Fibroblast of skin of right quadriceps (primary cell): ENCODE measurements around the gene SPCS3.
"Not testable (repeated sequence)": the region's sequence is repeated elsewhere in the genome, so short reads cannot be mapped to it uniquely, and the experiment has no call there.

ENCODE experiments used
- DNase-seq: peaks from one replicate; pipeline ENCODE4 v3.0.0-alpha.2; 2013

SPCS3 gene

GRCh38 chr4:176306837-176307665, 12.7 kb upstream of the SPCS3 start:
- DNase-seq, result no peak

DNA sequence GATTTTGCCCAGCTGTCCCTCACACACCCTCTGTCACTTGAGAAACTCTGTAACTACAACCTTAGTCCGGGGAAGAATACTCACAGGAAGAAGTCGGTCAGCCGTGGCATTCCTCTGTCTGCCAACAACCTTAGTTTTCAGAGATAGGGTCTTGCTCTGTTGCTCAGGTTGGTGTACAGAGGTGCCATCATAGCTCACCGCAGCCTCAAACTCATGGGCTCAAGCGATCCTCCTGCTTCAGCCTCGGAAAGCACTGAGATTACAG, 12.2 kb upstream of the SPCS3 start:
- DNase-seq, result no peak

DNA sequence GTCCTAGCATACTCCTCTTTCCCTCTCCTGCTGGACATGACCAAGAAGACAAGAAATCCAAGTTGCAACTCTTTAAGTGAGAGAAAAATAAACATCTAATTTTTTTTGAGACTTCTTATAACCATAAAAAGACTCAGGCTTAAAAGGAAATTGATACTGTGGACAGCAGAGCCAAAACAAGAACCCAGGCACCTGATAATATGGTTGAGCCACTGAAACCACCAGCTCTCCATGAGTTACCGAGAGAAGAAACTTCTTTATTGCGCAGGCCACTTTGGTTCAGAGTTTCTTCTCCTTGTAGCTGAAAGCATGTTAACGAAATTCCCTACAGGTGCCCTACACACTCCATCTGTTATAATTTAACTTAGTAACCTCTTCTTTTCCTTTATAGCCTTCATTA, 11.3 kb upstream of the SPCS3 start:
- no peak for DNase-seq

- no peak for DNase-seq
Observed at GRCh38 chr4:176309046-176309445, 10.7 kb upstream of the SPCS3 start.

DNA sequence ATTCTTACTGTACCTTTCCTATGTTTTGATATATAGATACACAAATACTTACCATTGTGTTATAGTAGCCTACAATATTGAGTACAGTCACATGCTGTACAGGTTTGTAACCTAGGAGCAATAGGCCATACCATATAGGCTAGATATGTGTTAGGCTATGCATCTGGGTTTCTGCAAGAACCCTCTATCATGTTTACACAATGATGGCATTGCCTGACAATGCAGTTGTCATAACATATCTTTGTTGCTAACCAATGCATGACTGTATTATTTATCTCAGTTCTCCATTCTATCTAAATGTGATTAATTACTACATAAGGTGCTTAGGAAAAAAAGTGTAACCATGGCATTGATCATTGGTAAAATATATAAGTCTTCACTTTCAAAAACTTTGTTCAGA, 10.0 kb upstream of the SPCS3 start:
- peak; percentile 15 for DNase-seq

DNA sequence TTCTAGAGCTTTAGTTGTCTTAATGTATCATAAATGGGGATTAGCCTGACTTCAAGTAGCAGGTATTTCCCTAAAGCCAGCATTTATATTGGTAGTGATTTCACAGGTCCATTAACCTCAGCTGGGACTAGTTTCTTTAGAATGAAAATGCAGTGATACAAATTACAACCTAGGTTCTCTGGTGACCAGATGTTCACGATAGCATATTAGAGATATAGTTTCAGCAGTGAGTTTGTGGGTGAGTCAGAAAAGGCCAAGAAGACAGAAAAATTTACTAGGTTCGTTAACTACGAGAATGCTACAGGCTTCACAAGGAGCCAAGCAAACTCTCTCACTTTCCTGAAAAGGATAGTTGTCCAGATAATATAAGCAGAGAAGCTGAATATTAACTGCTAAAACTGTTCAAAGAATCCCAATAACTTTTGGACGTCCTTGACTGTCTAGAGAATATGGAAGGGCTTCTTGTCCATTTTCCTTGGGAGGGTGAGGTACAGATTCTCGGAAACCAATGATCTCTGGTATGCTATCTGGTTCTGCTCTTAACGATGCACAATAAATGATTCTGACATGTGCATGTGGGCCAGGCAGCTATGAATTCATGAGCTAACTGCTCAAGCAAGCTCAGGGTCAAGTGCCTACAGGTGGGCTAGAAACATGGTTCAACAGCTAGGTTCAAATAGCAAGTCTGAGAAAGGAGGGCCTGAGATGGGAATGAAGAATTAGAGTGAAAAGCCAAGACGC, 6.0 kb upstream of the SPCS3 start:
- DNase-seq, result peak; percentile 60

DNA sequence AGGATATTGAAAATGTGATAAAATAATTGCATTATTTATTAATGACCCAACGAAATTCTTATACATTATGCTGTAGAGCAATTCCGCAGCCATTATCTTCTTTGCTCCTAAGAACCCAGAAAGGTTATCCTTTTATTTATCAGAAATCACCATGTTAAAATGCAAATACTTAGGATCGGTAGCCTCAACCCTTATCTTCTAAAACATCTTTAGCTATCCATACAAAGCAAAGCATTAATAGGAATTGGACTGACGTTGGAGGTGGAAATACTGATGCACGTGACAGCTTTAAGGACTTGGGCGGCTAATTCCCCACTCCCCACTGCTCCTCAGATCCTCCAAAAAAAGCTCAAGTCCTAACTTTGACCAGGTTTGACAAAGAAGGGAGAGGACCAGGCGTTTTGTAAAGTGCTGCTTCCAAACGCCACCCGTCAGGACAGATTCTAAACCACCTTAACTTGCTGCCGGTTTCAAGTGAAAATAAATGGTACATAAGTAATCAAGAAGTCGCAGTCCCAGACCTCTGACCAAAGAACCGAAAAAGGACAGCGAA, 539 bp upstream of the SPCS3 start:
- DNase-seq, result no peak

GRCh38 chr4:176320340-176320975, 692 bp downstream of the SPCS3 start:
- DNase-seq, result peak; percentile 85

- no peak for DNase-seq
Observed at GRCh38 chr4:176320976-176321361, 1.2 kb downstream of the SPCS3 start.

DNA sequence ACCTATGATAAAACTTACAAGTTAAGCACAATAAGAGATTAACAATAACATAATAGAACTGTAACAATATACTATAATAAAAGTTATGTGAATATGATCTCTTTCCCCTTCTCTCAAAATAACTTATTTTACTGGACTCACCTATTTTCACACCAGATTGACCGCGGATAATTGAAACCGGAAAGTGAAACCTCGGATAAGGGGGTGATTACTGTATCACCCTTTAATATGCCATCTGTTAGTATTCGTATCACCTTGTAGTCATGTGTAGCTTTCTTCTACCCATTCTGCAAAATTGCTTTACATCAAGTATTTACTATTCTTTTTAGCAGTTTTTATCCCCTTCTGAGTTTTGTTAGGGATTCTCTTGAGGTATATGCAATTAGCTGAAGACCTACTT, 1.8 kb downstream of the SPCS3 start:
- DNase-seq, result no peak

DNA sequence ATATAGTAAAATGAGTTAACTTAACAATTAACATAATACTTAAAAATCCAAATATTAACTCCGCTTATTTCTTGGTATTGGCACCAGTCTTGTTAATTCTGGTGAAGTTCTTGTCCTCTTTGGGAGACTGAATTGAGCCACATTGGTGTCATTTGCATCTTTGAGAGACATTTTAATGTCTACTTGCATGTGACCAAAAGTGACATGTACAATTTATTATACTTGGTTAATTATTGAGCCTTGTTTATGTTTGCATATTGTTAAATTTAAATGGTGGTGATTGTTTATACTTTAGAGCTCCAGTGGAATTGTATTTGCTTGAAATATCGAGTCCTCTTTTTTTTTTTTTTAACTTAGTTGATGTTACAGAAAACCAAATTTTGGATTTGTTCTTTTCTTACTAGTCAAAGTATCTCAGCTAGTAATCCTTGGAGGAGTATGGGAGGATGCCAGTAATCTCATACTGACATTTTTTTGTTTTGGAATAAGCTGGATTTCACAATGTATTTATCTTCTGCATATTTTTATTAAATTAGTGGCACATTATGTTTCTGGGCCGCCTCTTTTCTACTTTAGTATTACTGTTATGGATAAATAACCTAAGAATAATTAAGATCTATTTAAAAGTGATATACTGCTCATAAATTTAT, 3.9 kb downstream of the SPCS3 start:
- no peak for DNase-seq

GRCh38 chr4:176324876-176325275, 5.1 kb downstream of the SPCS3 start:
- not testable (repeated sequence) for DNase-seq

GRCh38 chr4:176333076-176333475, 13.3 kb downstream of the SPCS3 start:
- DNase-seq, result no peak

DNA sequence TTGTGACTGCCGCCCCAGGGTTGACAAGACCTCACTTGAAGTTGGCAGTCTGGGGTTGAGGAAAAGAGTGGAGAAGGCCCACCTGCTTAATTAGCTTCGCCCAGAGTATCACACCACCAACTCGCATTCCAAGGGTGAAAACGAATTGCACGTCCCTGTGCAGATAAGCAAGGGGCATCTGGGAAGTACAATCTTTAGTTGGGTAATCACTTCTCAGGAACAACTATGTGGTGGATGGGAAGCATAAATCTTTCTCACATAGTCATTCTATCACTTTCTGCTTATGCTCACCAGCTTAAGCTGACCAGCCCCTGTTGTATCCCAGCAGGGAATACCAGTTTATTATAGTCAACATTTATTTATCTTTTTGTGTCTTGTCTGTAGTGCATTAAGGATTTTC, 14.3 kb downstream of the SPCS3 start:
- DNase-seq, result no peak

GRCh38 chr4:176335421-176335820, 15.7 kb downstream of the SPCS3 start:
- DNase-seq, result peak; percentile 71

DNA sequence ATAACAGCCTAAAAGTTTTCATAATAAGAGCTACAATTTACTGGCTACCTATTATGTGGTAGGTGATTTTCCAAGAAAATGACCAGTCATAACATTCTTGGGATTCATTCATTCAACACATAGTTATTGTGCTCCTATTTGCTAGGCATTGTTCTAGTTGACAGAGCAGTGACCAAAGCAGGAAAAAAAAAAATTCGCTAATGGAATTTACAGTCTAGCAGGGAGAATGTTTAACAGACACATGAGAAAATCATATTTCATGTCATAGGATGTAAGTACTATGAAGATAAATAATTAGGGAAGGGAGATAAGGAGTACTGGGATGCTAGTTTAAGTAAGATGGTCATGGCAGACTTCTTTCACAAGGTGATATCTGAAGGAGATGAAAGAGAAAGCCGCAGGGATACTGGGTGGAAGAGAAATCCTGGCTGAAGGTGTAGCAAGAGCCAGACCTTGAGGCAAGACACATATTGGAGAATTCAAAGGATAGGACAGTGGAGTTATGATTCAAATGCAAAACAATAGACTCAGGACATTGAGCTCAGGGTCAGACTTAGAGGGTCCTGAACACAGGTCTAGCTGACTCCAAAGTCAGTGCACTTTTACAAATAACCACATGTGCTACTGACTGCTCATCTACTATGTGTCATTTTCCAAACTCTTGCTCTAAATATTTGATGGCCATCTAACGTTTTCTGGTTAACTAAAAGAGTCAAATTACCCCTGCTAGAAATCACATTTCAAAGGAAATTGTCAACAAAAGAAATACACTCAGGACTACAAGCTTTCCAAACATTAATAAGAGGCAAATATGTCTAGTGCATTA, 20.4 kb downstream of the SPCS3 start:
- no peak for DNase-seq

DNA sequence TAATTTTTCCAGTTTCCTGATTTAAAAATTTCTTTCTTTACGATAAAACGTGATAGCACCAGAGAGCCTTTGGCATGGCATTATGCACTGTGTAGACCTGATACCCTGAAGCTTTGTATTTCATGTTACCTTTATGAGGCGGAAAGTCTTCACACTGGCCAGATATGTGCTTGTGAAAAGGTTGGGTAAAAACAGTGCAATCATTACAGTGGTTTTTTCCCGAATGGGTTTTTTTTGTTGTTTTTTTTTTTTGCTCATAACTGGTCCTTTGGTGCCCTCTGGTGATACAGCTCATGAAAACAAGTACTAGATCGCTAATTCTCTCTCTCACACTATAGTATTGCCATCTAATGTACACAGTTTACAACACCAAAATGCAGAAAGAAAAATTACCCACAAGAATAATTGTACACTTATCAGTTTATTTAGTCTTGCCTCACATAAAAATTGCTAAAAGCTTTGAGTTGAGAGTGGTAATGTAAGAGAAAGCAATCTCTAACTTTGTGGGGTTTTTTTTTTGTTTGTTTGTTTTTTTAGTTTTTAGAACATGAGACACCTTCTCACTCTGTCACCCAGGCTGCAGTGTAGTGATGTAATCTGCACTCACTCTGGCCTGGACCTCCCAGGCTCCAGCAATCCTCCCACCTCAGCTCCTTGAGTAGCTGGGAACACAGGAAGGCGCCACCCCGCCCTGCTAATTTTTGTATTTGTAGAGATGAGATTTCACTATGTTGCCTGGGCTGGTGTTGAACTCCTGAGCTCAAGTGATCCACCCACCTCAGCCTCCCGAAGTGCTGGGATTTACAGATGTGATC, 21.3 kb downstream of the SPCS3 start:
- peak; percentile 62 for DNase-seq

- no peak for DNase-seq
Observed at GRCh38 chr4:176342384-176342783, 22.6 kb downstream of the SPCS3 start.

DNA sequence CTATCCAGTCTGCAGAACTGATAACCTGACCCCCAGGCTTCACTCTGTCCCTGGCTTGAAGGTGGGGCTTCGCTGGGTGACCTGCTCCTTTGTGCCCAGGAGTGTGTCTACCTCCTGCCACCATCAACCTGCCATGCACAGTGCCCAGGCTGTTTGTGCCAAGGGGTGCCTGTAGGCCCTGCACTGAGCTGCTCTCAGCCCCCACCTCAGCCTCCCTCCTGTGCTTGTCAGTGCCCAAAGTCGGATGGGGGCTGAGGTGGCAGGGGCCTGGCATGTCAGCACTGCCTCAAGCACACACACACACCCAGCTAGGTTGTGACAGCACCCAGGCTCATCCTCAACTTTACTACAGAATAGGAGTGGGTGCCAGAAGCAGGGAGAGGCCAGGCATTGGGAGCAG, 23.5 kb downstream of the SPCS3 start:
- DNase-seq, result no peak

GRCh38 chr4:176345346-176345745, 25.6 kb downstream of the SPCS3 start:
- DNase-seq, result peak; percentile 55

GRCh38 chr4:176346836-176347235, 27.1 kb downstream of the SPCS3 start:
- peak; percentile 56 for DNase-seq

- DNase-seq, result no peak
Observed at GRCh38 chr4:176350671-176351070, 30.9 kb downstream of the SPCS3 start.
